ENCODE measurements around the gene C6orf141. TPM values are rescaled to one million over a fixed set of nuclear protein-coding genes. Genes with fewer than 3 reads are reported as not detected.

C6orf141 gene
- polyA plus RNA-seq, 1 donor, result 24.1 TPM

GRCh38 chr6:49519660-49520059, 30.8 kb upstream of the C6orf141 start:
- Histone ChIP-seq H3K27me3 (ENCODE audit: control insufficient read depth, insufficient read depth, low read length) (no peaks in the 10 kb centered on the region), H3K9me3 (ENCODE audit: control insufficient read depth, low read depth, low read length) (no peaks in the 10 kb centered on the region), H3K36me3 (ENCODE audit: control insufficient read depth, insufficient read depth, low read length) (no peaks in the 10 kb centered on the region), H3K27ac (ENCODE audit: low read length) (no peak overlapping the region), H3K4me1 (ENCODE audit: control insufficient read depth, insufficient read depth, low read length) (no peaks in the 10 kb centered on the region), H3K4me3 (ENCODE audit: low read length) (no peak overlapping the region)
- no CpG with 5 or more reads among the region's 1 CpG for WGBS (ENCODE audit: insufficient coverage, low lambda C conversion rate)
- no peak for DNase-seq

- H3K36me3 ChIP-seq (ENCODE audit: control insufficient read depth, insufficient read depth, low read length), result no peaks in the 10 kb centered on the region
- DNase-seq, result peak; percentile 35 to 76
- H3K27ac ChIP-seq (ENCODE audit: low read length), result no peak overlapping the region
- no peaks in the 10 kb centered on the region for H3K4me1 ChIP-seq (ENCODE audit: control insufficient read depth, insufficient read depth, low read length)
- WGBS (ENCODE audit: insufficient coverage, low lambda C conversion rate), result 0% methylated on average over 2 of the region's 7 CpGs
- H3K4me3 ChIP-seq (ENCODE audit: low read length), result no peak overlapping the region
- no peaks in the 10 kb centered on the region for H3K9me3 ChIP-seq (ENCODE audit: control insufficient read depth, low read depth, low read length)
- H3K27me3 ChIP-seq (ENCODE audit: control insufficient read depth, insufficient read depth, low read length), result no peaks in the 10 kb centered on the region
Measured at GRCh38 chr6:49522710-49523593, 27.5 kb upstream of the C6orf141 start.

GRCh38 chr6:49523901-49524300, 26.6 kb upstream of the C6orf141 start:
- Histone ChIP-seq H3K9me3 (ENCODE audit: control insufficient read depth, low read depth, low read length) (no peaks in the 10 kb centered on the region), H3K4me3 (ENCODE audit: low read length) (no peak overlapping the region), H3K27me3 (ENCODE audit: control insufficient read depth, insufficient read depth, low read length) (no peaks in the 10 kb centered on the region), H3K27ac (ENCODE audit: low read length) (no peak overlapping the region), H3K36me3 (ENCODE audit: control insufficient read depth, insufficient read depth, low read length) (no peaks in the 10 kb centered on the region), H3K4me1 (ENCODE audit: control insufficient read depth, insufficient read depth, low read length) (no peaks in the 10 kb centered on the region)
- peak; percentile 19 to 49 for DNase-seq
- no CpG with 5 or more reads among the region's 1 CpG for WGBS (ENCODE audit: insufficient coverage, low lambda C conversion rate)

- no peak for DNase-seq
- H3K27me3 ChIP-seq (ENCODE audit: control insufficient read depth, insufficient read depth, low read length), result no peaks in the 10 kb centered on the region
- no peaks in the 10 kb centered on the region for H3K4me1 ChIP-seq (ENCODE audit: control insufficient read depth, insufficient read depth, low read length)
- H3K4me3 ChIP-seq (ENCODE audit: low read length), result no peak overlapping the region
- no peaks in the 10 kb centered on the region for H3K9me3 ChIP-seq (ENCODE audit: control insufficient read depth, low read depth, low read length)
- no peak overlapping the region for H3K27ac ChIP-seq (ENCODE audit: low read length)
- no peaks in the 10 kb centered on the region for H3K36me3 ChIP-seq (ENCODE audit: control insufficient read depth, insufficient read depth, low read length)
- no CpG with 5 or more reads among the region's 7 CpGs for WGBS (ENCODE audit: insufficient coverage, low lambda C conversion rate)
Measured at GRCh38 chr6:49524541-49524940, 25.9 kb upstream of the C6orf141 start.

- Histone ChIP-seq H3K27ac (ENCODE audit: low read length) (no peak overlapping the region), H3K36me3 (ENCODE audit: control insufficient read depth, insufficient read depth, low read length) (no peaks in the 10 kb centered on the region), H3K27me3 (ENCODE audit: control insufficient read depth, insufficient read depth, low read length) (no peaks in the 10 kb centered on the region), H3K4me3 (ENCODE audit: low read length) (no peak overlapping the region), H3K9me3 (ENCODE audit: control insufficient read depth, low read depth, low read length) (no peaks in the 10 kb centered on the region), H3K4me1 (ENCODE audit: control insufficient read depth, insufficient read depth, low read length) (no peaks in the 10 kb centered on the region)
- DNase-seq, result no peak
- WGBS (ENCODE audit: insufficient coverage, low lambda C conversion rate), result 80% methylated on average over 2 of the region's 12 CpGs
Measured at GRCh38 chr6:49526598-49526997, 23.9 kb upstream of the C6orf141 start.

GRCh38 chr6:49527320-49527719, 23.1 kb upstream of the C6orf141 start:
- DNase-seq, result no peak
- Histone ChIP-seq H3K9me3 (ENCODE audit: control insufficient read depth, low read depth, low read length) (no peaks in the 10 kb centered on the region), H3K36me3 (ENCODE audit: control insufficient read depth, insufficient read depth, low read length) (no peaks in the 10 kb centered on the region), H3K27ac (ENCODE audit: low read length) (no peak overlapping the region), H3K27me3 (ENCODE audit: control insufficient read depth, insufficient read depth, low read length) (no peaks in the 10 kb centered on the region), H3K4me3 (ENCODE audit: low read length) (no peak overlapping the region), H3K4me1 (ENCODE audit: control insufficient read depth, insufficient read depth, low read length) (no peaks in the 10 kb centered on the region)
- WGBS (ENCODE audit: insufficient coverage, low lambda C conversion rate), result no CpG with 5 or more reads among the region's 1 CpG

GRCh38 chr6:49528571-49528970, 21.9 kb upstream of the C6orf141 start:
- Histone ChIP-seq H3K36me3 (ENCODE audit: control insufficient read depth, insufficient read depth, low read length) (no peaks in the 10 kb centered on the region), H3K27ac (ENCODE audit: low read length) (no peak overlapping the region), H3K4me1 (ENCODE audit: control insufficient read depth, insufficient read depth, low read length) (no peaks in the 10 kb centered on the region), H3K27me3 (ENCODE audit: control insufficient read depth, insufficient read depth, low read length) (no peaks in the 10 kb centered on the region), H3K9me3 (ENCODE audit: control insufficient read depth, low read depth, low read length) (no peaks in the 10 kb centered on the region), H3K4me3 (ENCODE audit: low read length) (no peak overlapping the region)
- no peak for DNase-seq
- 92% methylated on average over 2 of the region's 3 CpGs for WGBS (ENCODE audit: insufficient coverage, low lambda C conversion rate)

- Histone ChIP-seq H3K9me3 (ENCODE audit: control insufficient read depth, low read depth, low read length) (no peaks in the 10 kb centered on the region), H3K36me3 (ENCODE audit: control insufficient read depth, insufficient read depth, low read length) (no peaks in the 10 kb centered on the region), H3K27me3 (ENCODE audit: control insufficient read depth, insufficient read depth, low read length) (no peaks in the 10 kb centered on the region), H3K4me1 (ENCODE audit: control insufficient read depth, insufficient read depth, low read length) (no peaks in the 10 kb centered on the region), H3K4me3 (ENCODE audit: low read length) (no peak overlapping the region), H3K27ac (ENCODE audit: low read length) (no peak overlapping the region)
- 83% methylated on average over 1 of the region's 2 CpGs for WGBS (ENCODE audit: insufficient coverage, low lambda C conversion rate)
- no peak for DNase-seq
Measured at GRCh38 chr6:49530141-49530776, 20.2 kb upstream of the C6orf141 start.

GRCh38 chr6:49531774-49532569, 18.5 kb upstream of the C6orf141 start:
- DNase-seq, result peak in 1 of 2 donors; percentile 49

GRCh38 chr6:49535795-49536194, 14.7 kb upstream of the C6orf141 start:
- DNase-seq, result no peak
- no peak overlapping the region for H3K4me3 ChIP-seq (ENCODE audit: low read length)
- H3K27ac ChIP-seq (ENCODE audit: low read length), result no peak overlapping the region
- 94% methylated on average over 2 of the region's 5 CpGs for WGBS (ENCODE audit: insufficient coverage, low lambda C conversion rate)
- H3K36me3 ChIP-seq (ENCODE audit: control insufficient read depth, insufficient read depth, low read length), result no peaks in the 10 kb centered on the region
- no peaks in the 10 kb centered on the region for H3K4me1 ChIP-seq (ENCODE audit: control insufficient read depth, insufficient read depth, low read length)
- no peaks in the 10 kb centered on the region for H3K27me3 ChIP-seq (ENCODE audit: control insufficient read depth, insufficient read depth, low read length)
- H3K9me3 ChIP-seq (ENCODE audit: control insufficient read depth, low read depth, low read length), result no peaks in the 10 kb centered on the region

More at GRCh38 chr6:49531774-49532569, 18.5 kb upstream of the C6orf141 start:
- Histone ChIP-seq H3K4me1 (ENCODE audit: control insufficient read depth, insufficient read depth, low read length) (no peaks in the 10 kb centered on the region), H3K27ac (ENCODE audit: low read length) (no peak overlapping the region), H3K27me3 (ENCODE audit: control insufficient read depth, insufficient read depth, low read length) (no peaks in the 10 kb centered on the region), H3K4me3 (ENCODE audit: low read length) (no peak overlapping the region), H3K36me3 (ENCODE audit: control insufficient read depth, insufficient read depth, low read length) (no peaks in the 10 kb centered on the region), H3K9me3 (ENCODE audit: control insufficient read depth, low read depth, low read length) (no peaks in the 10 kb centered on the region)
- 19% methylated on average over 3 of the region's 3 CpGs for WGBS (ENCODE audit: insufficient coverage, low lambda C conversion rate)
